H4 (cell line): ENCODE results near the gene RPL35. TPM values are rescaled to one million over a fixed set of nuclear protein-coding genes. Genes with fewer than 3 reads are reported as not detected.

Experiments used
- DNase-seq: peaks from one replicate; pipeline ENCODE4 v3.0.0-alpha.2; 2015; ENCODE audit warnings: low spot score
- total RNA-seq: library from RNA; depleted of rRNA; stranded (reverse); fragments of >200 nt; shearing (Covaris generic); gene quantifications from 2 replicates; pipeline ENCODE4 v1.2.3, GENCODE V29; 2014

RPL35 gene
- total RNA-seq, 1 experiment from 2014 or later: 2,412 TPM

DNA sequence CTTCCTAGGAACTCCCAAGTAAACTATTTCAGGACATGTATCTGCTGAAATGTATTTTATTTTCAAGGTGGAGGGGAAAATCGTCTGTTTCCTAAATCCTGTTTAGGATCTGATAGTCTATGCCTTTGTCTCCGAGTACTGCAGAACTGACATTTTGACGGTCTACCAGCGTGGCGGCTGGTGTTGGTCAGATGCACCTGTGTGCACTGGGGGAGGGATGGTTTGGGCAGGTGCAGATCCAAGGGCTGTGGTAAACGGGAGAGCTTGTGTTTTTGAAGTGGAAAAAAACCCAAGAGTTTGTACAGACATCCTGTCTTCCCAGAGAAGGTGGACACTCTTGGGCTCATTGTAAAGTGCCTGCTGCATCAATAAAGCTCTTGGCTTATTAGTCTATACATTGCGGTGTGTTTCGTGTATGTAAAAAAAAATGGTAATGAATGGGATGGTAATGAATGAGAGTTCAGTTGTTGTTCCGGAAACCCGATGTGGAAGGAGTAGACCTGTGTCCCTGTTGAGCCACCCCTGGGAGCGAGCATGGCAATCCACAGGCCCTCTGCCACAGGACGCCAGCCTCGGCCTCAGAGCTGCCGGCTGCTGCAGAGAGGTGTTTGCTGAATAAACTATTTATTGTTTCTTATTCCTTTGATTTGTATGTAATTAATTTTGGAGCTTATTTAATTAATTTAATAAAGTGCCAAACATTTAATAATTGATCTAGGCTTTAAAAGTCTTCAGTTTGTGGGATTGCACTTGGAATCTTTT lies 15.4 kb upstream of the RPL35 start:
- DNase-seq: no peak

DNA sequence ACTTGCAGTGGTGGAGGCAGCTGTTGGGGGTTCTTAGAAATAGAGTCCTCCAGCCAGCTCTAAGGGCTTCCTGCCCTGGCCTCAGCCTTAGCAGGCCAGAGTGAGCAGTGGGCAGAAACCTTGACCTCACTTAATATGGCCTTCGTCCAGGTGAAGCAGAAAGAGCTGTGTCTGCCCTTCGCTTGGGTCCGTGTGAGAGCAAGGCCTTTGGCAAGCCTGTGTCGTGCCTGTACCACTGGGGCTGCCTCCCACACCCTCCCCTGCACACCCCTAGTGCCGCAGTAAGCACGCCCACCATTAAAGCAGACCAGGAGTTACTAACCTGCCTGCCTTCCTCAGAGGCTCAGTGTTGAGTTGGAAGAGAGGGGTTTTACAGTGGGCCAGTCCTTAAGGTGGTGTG lies 13.7 kb upstream of the RPL35 start:
- no peak for DNase-seq

DNA sequence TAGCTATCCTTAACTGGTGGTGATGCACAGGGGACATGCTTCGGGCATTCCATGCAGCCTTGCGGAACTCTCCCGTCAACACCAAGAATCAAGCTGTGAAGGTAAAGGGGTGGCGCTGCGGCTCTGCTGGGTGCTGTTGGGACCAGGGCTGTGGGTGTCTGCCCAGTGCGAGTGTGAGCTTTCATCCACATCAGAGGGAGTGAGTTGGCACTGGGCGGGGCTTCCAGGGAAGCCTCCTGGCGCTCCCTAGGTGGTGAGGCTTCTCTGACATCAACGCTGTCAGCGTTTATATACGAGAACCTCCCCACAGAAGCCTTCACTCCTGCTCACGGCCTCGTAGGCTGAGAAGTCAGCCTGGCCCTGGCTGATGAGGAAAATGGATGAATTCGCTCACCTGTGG lies 11.9 kb upstream of the RPL35 start:
- DNase-seq: no peak

DNA sequence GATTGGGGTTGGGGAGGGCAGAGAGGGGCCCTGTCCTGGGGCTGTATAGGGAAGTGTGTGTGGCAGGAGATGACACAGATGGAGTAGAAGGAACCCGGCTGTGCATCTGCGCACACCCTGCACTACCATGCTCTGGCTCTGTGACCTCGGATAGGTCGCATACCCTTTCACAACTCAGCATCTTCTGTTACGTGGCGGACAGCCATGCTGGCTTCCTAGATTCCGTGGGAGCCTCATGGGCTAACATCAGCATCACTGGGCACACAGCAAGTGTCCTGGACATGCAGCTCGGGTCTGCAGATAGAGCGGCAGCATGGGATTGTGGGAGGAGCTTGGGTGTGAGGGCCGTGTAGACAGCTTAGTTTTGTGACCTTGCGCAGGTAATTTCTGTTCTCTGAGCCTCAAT lies 9.4 kb upstream of the RPL35 start:
- DNase-seq: no peak

DNA sequence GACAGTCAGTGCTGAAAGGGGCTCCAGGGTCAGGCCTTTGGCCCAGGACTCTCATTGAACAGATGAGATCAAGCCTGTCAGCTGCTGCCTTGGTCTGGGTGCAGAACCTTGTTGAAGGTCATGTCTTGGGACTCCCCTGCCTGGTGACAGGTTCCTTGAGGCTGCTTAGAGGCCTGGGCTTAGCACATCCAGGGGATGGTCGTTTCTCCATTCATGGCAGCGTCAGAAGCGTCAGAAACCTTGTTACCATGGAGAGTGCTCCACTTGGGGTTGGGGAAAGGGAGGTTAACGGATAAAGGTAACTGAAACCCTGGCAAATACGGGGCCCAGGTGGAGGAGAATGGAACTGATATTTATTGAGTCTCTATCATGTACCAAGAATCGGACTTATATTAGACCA lies 9.0 kb upstream of the RPL35 start:
- DNase-seq: no peak

DNA sequence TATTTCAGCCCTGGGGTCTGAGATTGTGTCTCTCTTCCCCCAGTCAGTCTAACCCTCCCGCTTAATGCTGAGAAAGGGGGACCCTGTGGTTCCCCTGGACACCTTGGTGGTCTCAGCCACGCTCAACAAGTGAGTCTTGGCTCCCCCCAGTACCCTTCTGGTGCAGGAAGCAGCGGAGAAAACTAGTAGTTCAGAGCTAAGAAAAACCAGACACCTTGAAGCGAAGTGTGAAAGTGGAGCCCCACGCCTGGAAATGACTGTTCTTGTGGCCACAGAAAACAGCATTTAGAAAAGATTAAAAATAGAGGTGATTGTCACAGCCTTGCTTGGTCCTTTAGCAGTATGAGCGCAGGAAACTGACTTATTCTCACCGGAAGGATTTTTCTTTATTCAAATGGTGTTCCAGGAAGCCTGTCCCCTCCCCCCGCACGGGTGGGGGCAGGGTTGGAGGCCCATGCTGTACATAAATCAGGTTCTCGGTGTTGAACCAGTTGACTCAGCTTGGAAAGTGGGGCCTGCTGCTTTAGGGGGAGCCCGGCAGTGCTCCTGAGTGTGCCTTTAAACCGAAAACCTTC lies 8.3 kb upstream of the RPL35 start:
- DNase-seq: no peak

DNA sequence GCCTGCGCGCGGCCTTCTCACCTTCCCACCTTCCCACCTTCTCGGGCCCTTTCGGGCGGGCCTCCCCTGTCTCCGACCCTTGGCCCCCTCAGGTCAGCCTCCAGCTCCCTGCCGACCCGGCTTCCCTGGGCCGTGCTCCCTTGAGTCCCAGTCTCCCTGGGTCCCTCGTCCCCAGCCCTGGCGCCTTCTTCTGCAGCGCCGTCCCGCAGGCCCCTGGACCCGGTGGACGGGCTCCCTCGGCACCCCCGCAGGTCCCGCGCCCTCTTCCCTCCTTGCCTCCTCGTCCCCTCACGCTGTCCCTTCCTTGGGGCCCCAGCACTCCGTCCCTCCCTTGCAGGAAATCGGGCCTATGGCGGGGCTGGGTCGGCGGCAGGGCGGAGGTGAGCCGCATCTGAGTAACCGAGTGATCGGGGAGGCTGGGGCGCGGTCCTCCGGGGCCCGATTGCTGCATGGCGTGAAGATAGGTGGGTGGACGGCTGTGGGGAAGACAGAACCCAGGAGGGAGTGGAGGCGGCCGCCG lies 7.8 kb upstream of the RPL35 start:
- no peak for DNase-seq

DNA sequence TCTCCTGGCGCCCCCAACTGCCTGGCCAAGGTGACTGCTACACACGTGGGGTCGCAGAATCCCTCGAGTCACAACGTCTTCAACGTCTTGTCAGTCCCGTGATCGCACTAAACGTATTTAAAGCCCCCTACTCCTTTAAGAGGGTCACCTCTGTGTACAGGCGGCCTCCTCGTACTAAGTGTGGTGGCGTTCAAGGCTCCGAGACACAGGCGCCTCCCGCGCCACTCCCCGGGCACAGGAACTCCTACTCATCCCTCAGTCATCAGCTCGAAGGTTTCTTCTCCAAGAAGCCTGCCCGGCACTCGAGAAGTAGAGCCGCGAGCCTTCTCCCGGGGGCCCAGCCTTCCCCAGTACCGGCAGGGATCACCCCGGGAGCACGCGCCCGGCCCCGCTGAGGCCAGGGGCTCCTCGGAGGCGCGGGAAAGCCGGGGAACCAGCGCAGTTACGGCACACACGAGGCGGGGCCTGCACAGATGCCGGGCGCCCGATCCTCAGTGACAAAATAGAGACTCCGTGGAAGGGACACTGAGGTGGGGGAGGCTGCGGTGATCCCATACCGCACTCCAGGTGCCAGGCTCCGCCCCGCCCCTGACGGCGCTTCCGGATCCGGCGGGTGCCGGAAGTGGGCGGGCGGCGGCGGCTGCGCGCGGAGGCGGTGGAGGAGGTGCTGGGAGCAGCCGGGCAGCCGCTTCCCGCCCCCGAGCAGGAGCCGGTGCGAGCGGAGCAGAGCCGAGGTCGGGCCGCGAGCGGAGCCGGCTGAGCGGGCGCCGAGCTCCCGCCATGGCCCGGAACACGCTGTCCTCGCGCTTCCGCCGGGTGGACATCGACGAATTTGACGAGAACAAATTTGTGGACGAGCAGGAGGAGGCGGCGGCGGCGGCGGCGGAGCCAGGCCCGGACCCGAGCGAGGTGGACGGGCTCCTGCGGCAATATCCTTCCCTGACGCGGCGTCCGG lies 7.0 kb upstream of the RPL35 start:
- DNase-seq: peak; percentile 72

DNA sequence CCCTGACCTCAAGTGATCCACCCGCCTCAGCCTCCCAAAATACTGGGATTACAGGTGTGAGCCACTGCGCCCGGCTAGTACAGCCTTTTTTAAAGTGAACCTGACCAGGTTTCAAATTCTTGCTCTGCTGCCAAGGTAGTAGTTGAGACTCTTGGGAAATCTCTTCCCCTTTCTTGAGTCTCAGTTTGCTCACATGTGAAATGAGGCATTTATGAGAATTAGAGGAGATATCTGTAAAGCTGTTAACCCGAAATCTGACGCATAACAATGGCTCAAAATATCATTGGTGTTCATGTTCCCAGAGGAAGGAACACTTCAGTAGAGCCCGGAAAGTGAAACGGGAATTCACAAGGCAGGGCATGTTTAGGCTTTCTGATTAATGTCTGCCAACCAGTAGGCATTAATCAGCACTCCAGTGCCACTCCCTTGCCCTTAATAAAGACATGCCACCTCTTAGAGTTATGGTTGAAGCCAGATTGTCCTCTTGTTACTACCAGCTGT lies 1.7 kb upstream of the RPL35 start:
- DNase-seq: no peak

DNA sequence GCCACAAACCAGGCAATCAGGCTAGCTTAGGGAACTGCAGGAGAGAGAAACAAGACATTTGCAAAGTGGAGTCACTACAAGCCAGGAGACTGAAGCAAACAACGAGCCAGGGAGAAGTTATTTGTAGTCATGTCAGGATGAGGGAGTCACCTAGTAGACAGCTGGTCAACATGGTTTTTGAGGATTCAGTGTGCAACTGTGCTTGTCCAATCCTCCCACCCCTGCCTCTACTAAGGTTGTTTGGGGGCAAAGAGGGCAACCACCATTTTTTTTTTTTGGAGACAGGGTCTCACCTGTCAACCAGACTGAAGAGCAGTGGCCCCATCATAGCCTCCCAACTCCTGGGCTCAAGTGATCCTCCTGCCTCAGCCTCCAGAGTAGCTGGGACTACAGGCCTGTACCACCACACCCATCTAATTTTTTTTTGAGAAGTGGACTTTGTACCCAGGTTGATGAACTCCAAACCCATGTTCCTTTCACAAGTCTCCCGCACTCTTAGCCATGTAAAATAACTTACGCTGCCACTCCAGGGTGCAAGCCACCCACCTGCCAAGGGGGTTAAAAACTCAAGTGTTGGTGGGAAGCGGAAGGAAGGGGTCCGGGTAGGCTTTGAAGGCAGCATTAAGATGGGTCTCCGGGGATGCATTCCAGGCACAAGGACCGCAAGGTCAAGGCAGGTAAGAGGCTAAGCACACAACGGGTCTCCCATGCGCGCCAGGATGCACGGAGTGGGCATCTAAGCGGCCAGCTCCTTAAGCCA lies 995 bp downstream of the RPL35 start:
- no peak for DNase-seq

DNA sequence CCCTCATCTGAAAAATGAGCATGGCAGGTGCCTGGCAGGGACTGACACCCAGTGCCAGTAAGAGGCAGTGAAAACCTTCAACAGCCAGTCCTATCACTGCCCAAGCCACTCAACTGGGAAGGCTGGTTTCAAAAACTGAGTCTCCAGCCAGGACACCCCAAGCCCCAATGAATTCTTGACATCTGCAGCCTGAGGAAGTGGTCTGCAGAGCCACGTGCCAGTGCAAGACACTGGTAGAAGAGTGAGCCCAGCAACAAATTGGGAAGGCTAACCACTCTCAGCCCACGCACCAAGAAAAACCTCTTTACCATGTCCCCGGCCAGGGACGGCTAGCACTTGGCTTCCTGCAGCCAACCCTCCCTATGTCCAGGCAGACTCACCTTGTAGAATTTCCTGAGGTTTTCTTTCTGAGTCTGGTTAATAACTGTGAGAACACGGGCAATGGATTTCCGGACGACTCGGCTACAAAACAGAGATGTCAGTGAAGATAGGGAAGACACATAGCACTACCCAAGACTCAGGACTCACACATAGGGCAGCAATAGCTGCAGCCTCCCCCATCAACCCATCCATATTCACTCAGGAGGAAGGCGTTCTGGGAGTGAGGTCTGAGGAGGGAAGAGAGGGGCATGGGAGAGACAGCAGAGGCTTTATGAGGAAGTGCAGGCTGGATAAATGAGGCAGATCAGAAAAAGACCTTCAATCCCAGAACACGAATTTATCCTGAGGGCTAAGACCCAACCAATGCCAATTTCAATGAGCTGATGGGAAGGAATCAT lies 1.8 kb downstream of the RPL35 start:
- no peak for DNase-seq

DNA sequence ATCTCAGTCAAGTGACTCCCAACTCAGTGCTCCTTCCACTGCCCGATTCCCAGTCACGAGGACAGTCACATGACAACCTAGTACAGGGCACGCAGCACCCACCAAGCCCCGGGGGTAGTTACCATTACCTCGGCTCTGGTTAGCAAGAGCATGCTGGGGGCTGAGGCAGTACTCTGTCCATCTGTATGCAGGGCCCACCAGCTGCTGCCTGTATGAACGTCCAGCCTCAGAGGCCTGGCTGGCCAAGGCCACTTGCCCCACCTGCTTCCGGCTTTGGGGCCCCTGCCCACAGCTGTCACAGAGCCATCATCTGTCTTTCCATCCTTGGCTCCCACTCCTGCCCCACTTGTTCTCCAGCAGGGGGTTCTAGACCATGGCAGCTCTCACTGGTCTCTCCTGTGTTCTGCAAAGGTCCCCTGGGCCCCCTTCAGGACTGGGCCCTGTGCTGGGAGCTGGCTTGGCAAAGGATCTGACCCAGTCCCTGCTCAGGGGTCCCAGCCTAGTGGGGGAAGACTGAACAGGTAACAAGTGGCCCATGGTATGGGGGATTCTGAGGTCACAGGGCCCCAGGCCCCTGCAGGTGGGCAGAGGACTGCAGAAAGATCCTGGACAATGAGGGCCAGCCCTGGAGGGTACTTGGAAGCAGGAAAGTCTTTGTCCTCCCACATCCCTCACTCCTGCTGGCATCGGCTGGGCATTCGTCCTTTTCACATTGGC lies 3.3 kb downstream of the RPL35 start:
- DNase-seq: no peak

DNA sequence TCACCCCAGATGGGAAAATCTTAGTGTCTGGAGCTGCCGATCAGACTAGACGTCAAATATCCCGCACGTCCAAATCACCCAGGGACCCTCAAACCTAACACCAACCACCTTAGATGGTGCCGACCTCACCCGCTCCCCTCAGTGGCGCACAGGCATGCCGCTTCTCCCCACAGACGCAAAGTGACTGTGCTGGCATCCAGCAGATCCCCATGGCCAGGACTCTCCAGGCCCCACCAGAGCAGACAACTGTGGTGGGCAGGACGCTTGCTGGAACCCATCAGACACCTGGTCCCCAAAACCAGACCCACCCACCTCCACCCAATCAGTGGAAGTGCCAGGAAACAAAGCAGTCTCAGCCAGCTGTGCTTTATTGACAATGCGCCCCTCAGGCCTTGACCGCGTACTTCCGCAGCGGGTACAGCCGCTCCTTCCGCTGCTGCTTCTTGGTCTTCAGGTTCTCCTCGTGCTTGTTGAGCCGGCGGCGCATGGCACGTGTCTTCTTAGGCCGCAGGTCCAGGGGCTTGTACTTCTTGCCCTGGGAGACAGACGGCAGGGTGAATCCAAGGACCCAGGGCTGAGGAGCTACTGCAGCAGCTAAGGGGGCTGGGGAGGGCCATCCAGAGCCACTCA lies 4.1 kb downstream of the RPL35 start:
- DNase-seq: no peak

DNA sequence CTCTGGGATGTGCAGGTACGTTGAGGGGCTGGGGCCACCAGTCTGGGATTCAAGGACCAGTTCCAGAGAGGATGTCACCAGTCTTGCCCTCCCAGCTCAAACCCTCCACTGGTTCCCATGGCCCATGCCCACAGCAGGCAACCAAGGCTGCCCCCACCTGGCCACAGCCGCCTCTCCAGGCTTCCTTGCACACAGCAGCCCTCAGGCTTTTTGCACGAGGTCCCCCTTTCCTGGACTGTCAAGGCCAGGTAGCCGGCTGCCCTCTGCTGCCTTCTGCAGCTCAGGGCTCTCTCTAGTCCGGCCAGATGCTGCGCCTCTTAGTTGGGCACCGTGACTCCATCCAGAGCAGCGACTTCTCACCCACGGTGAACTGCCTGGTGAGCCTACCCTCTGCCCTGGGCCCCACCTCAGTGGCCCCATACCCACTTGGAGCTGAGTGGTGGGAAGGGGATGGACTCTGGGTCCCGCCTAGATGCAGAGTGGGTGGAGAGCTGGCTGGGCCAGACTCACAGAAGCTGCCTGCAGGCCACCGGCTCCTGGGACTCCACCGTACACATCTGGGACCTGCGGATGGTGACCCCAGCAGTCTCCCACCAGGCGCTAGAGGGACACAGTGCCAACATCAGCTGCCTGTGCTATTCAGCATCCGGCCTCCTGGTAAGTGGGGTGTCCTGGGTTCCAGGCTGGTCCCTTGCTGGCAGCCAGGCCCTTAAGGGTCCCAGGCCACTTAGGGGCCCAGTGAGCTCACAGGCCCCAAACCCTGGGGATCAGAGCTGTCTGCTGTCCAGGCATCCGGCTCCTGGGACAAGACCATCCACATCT lies 5.6 kb downstream of the RPL35 start:
- peak; percentile 54 for DNase-seq

DNA sequence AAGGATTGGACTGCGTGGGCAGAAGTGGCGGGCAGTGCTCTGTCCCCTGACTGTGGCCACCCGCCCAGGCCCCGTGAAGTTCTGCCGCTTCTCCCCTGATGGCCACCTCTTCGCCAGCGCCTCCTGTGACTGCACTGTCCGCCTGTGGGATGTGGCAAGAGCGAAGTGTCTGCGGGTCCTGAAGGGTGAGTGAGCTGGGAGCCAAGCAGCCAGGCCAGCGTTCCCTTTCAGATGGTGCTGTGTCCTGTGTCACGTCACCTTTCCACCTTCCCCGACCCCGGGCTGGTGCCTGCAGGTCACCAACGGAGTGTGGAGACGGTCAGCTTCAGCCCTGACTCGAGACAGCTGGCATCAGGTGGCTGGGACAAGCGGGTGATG lies 6.2 kb downstream of the RPL35 start:
- DNase-seq: no peak

DNA sequence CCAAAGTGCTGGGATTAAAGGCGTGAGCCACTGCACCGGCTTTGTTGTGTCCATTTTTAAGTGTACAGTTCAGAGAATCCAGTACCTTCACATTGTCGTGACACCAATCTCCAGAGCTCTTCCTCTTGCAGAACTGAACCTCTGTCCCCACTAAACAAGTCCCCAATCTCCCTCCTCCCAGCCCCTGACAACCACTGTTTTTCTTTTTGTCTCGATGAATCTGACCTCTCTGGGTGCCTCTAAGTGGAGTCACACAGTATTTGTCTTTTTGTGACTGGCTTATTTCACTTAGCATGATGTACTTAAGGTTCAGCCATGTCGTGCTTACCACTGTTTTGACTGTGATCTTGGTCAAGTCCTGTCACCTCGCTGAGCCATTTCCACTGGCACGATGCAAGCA lies 6.9 kb downstream of the RPL35 start:
- DNase-seq: no peak

DNA sequence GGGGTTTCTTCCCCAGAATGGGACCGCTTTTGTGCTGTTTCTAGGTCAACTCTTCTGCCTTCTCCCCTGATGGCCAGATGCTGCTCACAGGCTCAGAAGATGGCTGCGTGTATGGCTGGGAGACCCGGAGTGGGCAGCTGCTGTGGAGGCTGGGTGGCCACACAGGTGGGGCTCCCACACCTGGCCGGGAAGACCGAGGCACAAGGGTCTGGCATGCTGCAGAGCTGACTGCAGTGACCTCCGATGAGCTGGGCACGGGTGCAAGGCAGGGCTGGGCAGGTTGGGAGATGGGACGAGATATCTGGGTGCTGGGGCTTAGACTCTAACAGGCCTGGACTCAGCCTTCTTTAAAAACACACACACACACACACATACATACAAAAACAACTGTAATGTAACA lies 7.6 kb downstream of the RPL35 start:
- DNase-seq: no peak

DNA sequence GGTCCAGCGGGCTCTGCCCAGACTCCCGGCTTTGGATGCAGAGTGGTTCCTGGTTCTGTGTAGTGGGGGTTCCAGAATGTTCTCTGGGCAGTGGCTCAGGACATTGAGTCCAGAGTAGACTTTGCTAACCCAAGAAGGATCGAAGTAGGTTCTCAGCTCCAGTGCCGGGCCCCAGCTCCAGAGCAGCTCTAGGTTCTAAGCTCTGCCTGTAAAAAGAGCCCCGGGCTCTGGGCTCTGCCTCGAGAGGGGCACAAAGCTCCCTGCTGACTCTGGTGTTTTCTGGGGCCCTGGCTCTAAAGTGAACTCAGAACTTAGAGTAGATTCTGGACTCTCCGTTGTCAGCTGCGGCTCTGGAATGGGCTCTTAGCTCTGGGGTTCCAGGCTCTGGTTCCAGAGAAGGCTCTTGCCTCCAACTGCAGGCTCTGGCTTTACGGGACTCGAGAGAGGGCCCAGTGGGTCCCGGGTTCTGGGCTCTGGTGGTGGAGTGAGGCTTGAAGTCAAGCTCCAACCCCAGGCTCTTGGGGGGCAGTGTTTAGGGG lies 8.1 kb downstream of the RPL35 start:
- DNase-seq: no peak
